ENCODE measurements around the gene NRN1L. TPM values are rescaled to one million over a fixed set of nuclear protein-coding genes. Genes with fewer than 3 reads are reported as not detected.

NRN1L gene
- total RNA-seq, 2 donors from 2014 or later: not detected

DNA sequence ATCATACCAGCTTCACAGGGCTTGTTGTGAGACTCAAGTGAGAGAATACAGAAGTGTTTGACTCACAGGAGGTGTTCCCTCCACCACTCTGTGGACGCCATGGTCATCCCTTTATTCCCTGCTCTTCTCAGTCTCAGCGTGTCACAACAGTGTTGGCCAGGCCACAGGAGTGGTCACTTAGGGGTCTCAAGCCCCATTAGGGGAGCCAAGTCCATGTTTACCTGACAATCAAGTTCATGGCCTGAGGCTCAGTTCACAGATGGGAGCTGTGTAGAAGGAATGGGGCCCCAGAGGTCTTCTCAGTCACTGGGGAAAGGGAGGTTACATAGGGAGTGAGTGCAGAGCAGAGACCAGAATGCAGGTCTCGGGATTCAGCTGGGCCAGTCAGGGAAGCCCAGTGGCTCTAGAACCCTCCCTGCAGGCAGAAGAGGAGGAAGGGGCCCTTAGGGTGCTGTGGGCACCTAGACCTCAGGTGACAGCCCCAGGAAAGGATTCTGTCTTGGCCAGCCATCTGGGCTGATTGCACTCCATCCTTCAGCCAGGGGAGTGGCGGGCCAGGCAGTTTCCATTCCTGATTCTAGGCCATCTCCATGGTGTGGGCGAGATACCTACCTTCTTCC is 27.6 kb upstream of the NRN1L start:
- TF ChIP-seq, protein P1, sequence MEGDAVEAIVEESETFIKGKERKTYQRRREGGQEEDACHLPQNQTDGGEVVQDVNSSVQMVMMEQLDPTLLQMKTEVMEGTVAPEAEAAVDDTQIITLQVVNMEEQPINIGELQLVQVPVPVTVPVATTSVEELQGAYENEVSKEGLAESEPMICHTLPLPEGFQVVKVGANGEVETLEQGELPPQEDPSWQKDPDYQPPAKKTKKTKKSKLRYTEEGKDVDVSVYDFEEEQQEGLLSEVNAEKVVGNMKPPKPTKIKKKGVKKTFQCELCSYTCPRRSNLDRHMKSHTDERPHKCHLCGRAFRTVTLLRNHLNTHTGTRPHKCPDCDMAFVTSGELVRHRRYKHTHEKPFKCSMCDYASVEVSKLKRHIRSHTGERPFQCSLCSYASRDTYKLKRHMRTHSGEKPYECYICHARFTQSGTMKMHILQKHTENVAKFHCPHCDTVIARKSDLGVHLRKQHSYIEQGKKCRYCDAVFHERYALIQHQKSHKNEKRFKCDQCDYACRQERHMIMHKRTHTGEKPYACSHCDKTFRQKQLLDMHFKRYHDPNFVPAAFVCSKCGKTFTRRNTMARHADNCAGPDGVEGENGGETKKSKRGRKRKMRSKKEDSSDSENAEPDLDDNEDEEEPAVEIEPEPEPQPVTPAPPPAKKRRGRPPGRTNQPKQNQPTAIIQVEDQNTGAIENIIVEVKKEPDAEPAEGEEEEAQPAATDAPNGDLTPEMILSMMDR (IDR thresholded peaks at IDR 0.05): no peak
- peak overlapping the region; percentile 29 to 74 for H3K27ac ChIP-seq
- no peak overlapping the region for H3K4me3 ChIP-seq
- peaks cover 23 to 50% of the 10 kb centered on the region in 2 donors for H3K4me1 ChIP-seq (ENCODE audit: control insufficient read depth in 1 of 2, low read depth in 2 of 2)
- DNase-seq (ENCODE audit: low spot score): no peak
- H3K36me3 ChIP-seq: no peaks in the 10 kb centered on the region
- H3K27me3 ChIP-seq (replicated peaks; ENCODE audit: insufficient read depth): no peaks in the 10 kb centered on the region
- no peaks in the 10 kb centered on the region for H3K9me3 ChIP-seq
- no peak for ATAC-seq (ENCODE audit: insufficient number of reproducible peaks, low FRiP score, low read depth)

DNA sequence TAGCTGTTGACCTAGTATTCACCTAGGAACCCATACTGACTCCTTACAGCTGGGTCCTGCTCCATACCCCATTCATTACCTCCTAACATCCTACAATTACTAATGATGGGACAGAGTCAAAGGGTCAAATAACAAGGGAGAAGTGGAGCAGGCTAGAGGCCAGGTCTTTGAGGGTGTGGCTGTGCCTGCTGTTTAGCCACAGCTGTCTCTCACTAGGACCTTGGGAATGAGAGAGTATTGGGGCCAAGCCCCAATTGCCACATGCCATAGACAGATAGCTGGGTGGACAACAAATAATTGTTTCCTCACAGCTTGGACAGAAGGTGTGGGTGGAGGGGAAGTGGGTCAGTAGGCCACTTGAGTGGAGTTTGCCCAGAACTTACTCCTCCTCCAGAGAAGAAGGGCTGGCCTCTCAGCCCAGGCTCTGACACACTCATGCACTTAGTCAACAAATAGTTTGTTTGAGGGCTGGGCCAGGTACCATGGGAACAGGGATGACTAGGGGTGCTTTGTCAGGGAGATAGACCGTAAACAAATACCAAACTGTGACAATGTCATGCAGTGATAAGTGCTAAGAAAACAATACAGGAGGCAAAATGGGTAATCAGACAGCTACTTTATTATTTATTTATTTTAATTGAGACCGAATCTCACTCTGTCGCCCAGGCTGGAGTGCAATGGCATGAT is 27.0 kb upstream of the NRN1L start:
- Histone ChIP-seq H3K27me3 (replicated peaks; ENCODE audit: insufficient read depth) (no peaks in the 10 kb centered on the region), H3K27ac (peak overlapping the region; percentile 72 to 74), H3K9me3 (no peaks in the 10 kb centered on the region), H3K4me3 (no peak overlapping the region), H3K4me1 (ENCODE audit: control insufficient read depth in 1 of 2, low read depth in 2 of 2) (peaks cover 30 to 56% of the 10 kb centered on the region in 2 donors), H3K36me3 (no peaks in the 10 kb centered on the region)
- TF ChIP-seq, protein P1 (IDR thresholded peaks at IDR 0.05): no peak
- DNase-seq (ENCODE audit: low spot score): peak; percentile 77
- peak; percentile 83 for ATAC-seq (ENCODE audit: insufficient number of reproducible peaks, low FRiP score, low read depth)

DNA sequence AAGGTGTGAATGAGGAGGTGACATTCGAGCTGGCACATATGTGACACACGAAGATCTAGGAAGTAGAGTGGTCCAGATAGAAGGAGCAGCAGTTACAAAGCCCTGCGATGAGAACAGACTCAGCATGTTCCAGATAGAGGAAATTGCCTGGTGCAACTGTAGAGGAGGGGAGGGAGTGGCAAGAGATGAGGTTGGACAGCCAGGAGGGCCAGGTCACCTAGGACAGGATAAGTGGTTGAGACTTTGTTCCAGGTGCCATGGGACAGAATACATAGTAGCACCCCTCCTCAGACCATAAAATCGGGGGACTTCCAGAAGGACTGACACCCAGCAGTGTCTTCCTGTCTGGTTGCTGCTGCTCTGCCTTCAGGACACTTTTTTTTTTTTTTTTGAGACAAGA is 26.2 kb upstream of the NRN1L start:
- no peak overlapping the region for H3K4me3 ChIP-seq
- TF ChIP-seq, protein P1 (IDR thresholded peaks at IDR 0.05): no peak
- peak overlapping the region; percentile 72 to 74 for H3K27ac ChIP-seq
- H3K27me3 ChIP-seq (replicated peaks; ENCODE audit: insufficient read depth): no peaks in the 10 kb centered on the region
- H3K4me1 ChIP-seq (ENCODE audit: control insufficient read depth in 1 of 2, low read depth in 2 of 2): peaks cover 34 to 62% of the 10 kb centered on the region in 2 donors
- no peaks in the 10 kb centered on the region for H3K9me3 ChIP-seq
- no peak for ATAC-seq (ENCODE audit: insufficient number of reproducible peaks, low FRiP score, low read depth)
- H3K36me3 ChIP-seq: no peaks in the 10 kb centered on the region
- no peak for DNase-seq (ENCODE audit: low spot score)

DNA sequence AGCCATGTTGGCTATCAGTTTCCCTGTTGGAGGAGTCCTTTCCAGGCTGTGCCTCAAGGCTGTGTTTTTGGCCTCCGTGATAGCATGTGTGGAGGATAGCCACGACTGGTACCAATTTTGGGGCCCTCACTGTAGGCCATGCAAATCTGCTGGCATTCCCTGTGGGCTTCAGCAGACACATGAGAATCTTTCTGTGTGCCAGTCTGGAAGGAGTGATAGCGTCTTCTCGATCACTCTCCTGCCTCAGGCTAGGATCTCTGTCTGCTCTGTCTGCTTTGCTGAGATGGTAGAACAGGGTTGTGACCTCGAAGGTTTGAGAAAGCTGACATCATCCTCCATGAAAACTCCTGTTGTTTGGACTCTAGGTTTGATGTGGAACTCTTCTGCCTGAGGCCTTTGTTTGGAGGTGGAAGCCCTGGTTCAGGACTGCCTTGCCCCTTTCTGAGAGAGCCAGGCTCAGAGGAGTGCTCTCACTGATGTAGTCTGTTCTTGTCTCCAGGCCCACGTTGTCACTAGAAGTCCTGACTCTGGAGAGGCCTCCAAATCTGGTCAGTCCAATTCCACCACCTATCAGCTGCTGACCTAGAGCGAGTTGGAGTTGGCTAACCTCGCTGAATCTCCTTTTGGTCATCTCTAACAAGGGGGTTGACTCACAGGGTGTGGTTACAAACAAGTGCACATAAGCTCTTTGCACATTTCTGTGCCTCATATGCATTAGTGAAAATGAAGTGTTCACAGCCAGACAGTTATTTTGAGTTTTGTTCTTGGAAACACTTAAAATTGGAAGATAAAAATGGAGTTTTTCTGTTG is 23.9 kb upstream of the NRN1L start:
- Histone ChIP-seq H3K9me3 (no peaks in the 10 kb centered on the region), H3K27ac (peak overlapping the region; percentile 93 to 96), H3K4me1 (ENCODE audit: control insufficient read depth in 1 of 2, low read depth in 2 of 2) (peaks cover 40 to 66% of the 10 kb centered on the region in 2 donors), H3K27me3 (replicated peaks; ENCODE audit: insufficient read depth) (no peaks in the 10 kb centered on the region), H3K4me3 (no peak overlapping the region), H3K36me3 (no peaks in the 10 kb centered on the region)
- TF ChIP-seq, protein P1 (IDR thresholded peaks at IDR 0.05): no peak
- no peak for ATAC-seq (ENCODE audit: insufficient number of reproducible peaks, low FRiP score, low read depth)
- DNase-seq (ENCODE audit: low spot score): no peak

DNA sequence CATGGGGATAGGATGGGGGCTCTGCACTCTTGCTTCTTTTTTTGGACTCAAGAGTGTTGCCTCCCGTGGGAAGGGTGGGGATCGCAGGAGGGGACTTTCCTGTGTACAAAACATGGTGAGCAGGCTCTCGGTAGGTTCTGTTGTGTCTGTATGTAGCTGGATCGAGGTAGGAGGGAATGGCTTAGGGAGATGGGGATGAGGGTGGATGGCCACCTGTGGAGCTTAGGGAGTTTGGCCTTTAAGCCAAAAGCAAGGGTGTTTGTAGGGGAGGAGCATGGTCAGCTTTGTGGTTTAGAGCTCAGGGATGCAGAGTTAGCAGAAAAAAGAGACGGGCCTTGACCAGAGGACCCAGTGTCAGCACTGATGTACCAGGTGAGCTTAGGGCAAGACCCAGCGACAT is 22.8 kb upstream of the NRN1L start:
- DNase-seq (ENCODE audit: low spot score): no peak
- ATAC-seq (ENCODE audit: insufficient number of reproducible peaks, low FRiP score, low read depth): no peak
- Histone ChIP-seq H3K4me1 (ENCODE audit: control insufficient read depth in 1 of 2, low read depth in 2 of 2) (peaks cover 37 to 63% of the 10 kb centered on the region in 2 donors), H3K9me3 (no peaks in the 10 kb centered on the region), H3K36me3 (peaks cover 6% of the 10 kb centered on the region), H3K27me3 (replicated peaks; ENCODE audit: insufficient read depth) (no peaks in the 10 kb centered on the region), H3K27ac (peak overlapping the region; percentile 93 to 96), H3K4me3 (no peak overlapping the region)
- TF ChIP-seq, protein P1 (IDR thresholded peaks at IDR 0.05): no peak
